ENCODE data around the gene QRFP.
A peak's percentile ranks its signal among the peaks of the same experiment; 100 is the strongest.

DNA sequence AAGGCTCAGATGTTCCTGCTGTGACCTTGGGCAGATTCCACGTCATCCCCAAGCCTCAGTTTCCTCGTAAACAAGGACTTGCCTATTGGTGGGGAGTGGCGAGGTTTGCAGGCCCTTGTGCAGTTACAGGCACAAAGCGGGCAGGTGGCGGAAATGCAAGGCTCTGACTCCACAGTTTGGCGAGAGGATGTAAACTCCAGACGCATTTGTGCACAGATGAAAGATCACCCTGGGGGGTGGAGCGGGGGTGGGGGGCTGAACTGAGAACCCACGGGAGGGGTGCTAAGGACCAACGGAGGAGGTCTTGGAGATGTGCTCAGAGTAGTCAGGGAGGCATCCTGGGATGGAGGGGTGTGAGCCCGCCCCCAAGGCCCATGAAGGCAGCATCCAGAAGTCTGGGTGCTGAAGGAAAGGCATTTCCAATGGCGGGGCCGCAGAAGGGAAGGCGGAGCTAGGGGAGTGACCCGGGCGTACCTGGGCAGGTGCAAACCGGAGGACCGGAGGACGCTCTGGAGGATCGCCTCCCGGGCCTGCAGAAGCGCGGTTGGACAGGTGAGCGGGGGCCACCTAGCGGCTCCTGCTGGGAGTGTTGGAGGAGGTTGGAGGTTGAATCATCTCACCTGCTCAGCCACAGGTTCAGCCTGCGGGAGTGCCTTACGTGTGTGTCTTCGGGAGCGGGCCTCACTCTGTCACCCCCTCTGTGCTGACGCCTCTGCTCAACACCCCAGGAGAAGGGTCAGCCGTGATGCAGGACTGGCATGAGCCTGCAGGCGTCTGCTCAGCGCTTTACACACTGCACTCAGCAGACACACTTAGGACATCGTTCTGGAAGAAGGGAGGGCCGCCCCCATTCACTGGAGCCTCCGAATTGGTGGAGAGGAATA lies 44.3 kb upstream of the QRFP start:
- TF ChIP-seq PBX3 (IDR thresholded peaks at IDR 0.05), result no peak
- peak; percentile 83 for TF ChIP-seq CTCF (IDR thresholded peaks at IDR 0.05)
- TF ChIP-seq POLR2AphosphoS5 (IDR thresholded peaks at IDR 0.05; ENCODE audit: low read depth, low read length), result no peak
- no peak for TF ChIP-seq CHD2 (IDR thresholded peaks at IDR 0.05; ENCODE audit: low read length, partially characterized antibody)
- no peak for TF ChIP-seq SIN3A (IDR thresholded peaks at IDR 0.05; ENCODE audit: borderline replicate concordance, low read depth, low read length)
- no peak for TF ChIP-seq TAF1 (IDR thresholded peaks at IDR 0.05; ENCODE audit: borderline replicate concordance, low read depth, low read length)
- no peak for TF ChIP-seq GABPA (IDR thresholded peaks at IDR 0.05; ENCODE audit: low read depth)
- no peak for TF ChIP-seq MXI1 (IDR thresholded peaks at IDR 0.05; ENCODE audit: low read depth, low read length)
- TF ChIP-seq MAX (IDR thresholded peaks at IDR 0.05; ENCODE audit: low read depth), result no peak
- TF ChIP-seq EZH2phosphoT487 (IDR thresholded peaks at IDR 0.05; ENCODE audit: borderline replicate concordance, low read depth), result no peak
- TF ChIP-seq TCF12 (IDR thresholded peaks at IDR 0.05), result no peak
- TF ChIP-seq FOSL2 (IDR thresholded peaks at IDR 0.05; ENCODE audit: borderline replicate concordance, low read depth), result no peak
- TF ChIP-seq RAD21 (IDR thresholded peaks at IDR 0.05; ENCODE audit: low read length), result peak; percentile 79
- TF ChIP-seq IRF3 (IDR thresholded peaks at IDR 0.05; ENCODE audit: low read depth, low read length), result no peak

All from SK-N-SH (cell line).